Tibial nerve (tissue), 4 donors: ENCODE measurements around the gene SPC24. TPM values are rescaled to one million over a fixed set of nuclear protein-coding genes. Genes with fewer than 3 reads are reported as not detected.

ENCODE experiments used
- DNase-seq, 2 donors: peaks; one replicate each; pipeline ENCODE4 v3.0.0-alpha.2; 2019; ENCODE audit warnings: low spot score in 2 of 2
- H3K27ac ChIP-seq, 4 donors: fragments of 200-600 bp; sonication (generic) in 3 of 4; one replicate each; pipeline ENCODE4 v1.5.1; 2017 to 2019; ENCODE audit warnings: mild to moderate bottlenecking in 1 of 4
- H3K27me3 ChIP-seq, 2 donors: fragments of 200-600 bp; sonication (generic) in 1 of 2; one replicate each; pipeline versions ENCODE4 v1.5.1 to v1.6.0; 2017 to 2019
- H3K36me3 ChIP-seq, 3 donors: fragments of 200-600 bp; sonication (generic); one replicate each; pipeline ENCODE4 v1.5.1; 2018 to 2019
- H3K4me1 ChIP-seq, 4 donors: fragments of 200-600 bp; sonication (generic) in 3 of 4; one replicate each; pipeline ENCODE4 v1.5.1; 2017 to 2019
- H3K4me3 ChIP-seq, 4 donors: fragments of 200-600 bp; sonication (generic) in 3 of 4; one replicate each; pipeline ENCODE4 v1.5.1; 2017 to 2019; ENCODE audit warnings: mild to moderate bottlenecking in 1 of 4, moderate library complexity in 1 of 4
- H3K9me3 ChIP-seq, 4 donors: fragments of 200-600 bp; sonication (generic) in 3 of 4; one replicate each; pipeline ENCODE4 v1.5.1; 2017 to 2019
- CTCF ChIP-seq, 5 experiments: fragments of 200-600 bp in 3 of 5; fragments of 450-650 bp in 2 of 5; sonication (generic) in 3 of 5; IDR thresholded peaks; one replicate each; pipeline ENCODE4 v1.5.1; 2016 to 2019; ENCODE audit warnings: antibody characterized with exemption in 5 of 5, mild to moderate bottlenecking in 3 of 5, moderate library complexity in 2 of 5
- EP300 ChIP-seq, 2 donors: sonication (generic); formaldehyde crosslinking; IDR thresholded peaks; one replicate each; pipeline ENCODE4 v1.6.1; 2017; ENCODE audit warnings: antibody characterized with exemption in 2 of 2, mild to moderate bottlenecking in 1 of 2
- POLR2A ChIP-seq, 2 donors: fragments of 450-650 bp; IDR thresholded peaks; one replicate each; pipeline ENCODE4 v1.6.1; 2017; ENCODE audit warnings: antibody characterized with exemption in 2 of 2, mild to moderate bottlenecking in 2 of 2, moderate library complexity in 2 of 2
- WGBS, 2 donors: methylation state at CpG; one replicate each; pipeline ENCODE4 v1.1.5; 2018; 5-methylcytosine and 5-hydroxymethylcytosine counted together
- total RNA-seq, 4 donors: library from RNA; depleted of rRNA; stranded (reverse); fragments of >200 nt; gene quantifications; one replicate each; pipeline ENCODE4 v1.1.0, GENCODE V29; 2016

SPC24 gene
- total RNA-seq, 4 donors from 2014 or later, result 2.6 to 20.4 (median 4.4) TPM

DNA sequence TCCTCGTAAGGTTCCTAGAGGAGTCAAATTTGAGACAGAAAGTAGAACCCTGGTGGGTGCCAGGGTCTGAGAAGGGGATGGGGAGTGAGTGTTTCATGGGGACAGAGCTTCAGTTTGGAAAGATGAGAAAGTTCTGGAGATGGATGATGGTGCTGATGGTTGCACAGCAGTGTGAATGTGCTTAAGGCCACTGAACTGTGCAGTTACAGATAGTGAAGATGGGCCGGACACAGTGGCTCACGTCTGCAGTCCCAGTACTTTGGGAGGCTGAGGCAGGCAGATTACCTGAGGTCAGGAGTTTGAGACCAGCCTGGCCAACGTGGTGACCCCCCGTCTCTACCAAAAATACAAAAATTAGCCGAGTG lies 917 bp downstream of the SPC24 start:
- peaks cover 0 to 70% (median 11%) of the 10 kb centered on the region in 4 donors for H3K4me1 ChIP-seq
- H3K4me3 ChIP-seq, result no peak overlapping the region
- no peak for TF ChIP-seq CTCF (IDR thresholded peaks at IDR 0.05)
- TF ChIP-seq EP300 (IDR thresholded peaks at IDR 0.05), result no peak
- TF ChIP-seq POLR2A (IDR thresholded peaks at IDR 0.05), result no peak
- no peaks in the 10 kb centered on the region for H3K9me3 ChIP-seq
- H3K27me3 ChIP-seq, result no peaks in the 10 kb centered on the region
- no peaks in the 10 kb centered on the region for H3K36me3 ChIP-seq
- DNase-seq, result no peak
- H3K27ac ChIP-seq, result peak overlapping the region in 1 of 4 donors; percentile 24
- WGBS, 2 donors, result 49% methylated on average over 6 of the region's 6 CpGs

DNA sequence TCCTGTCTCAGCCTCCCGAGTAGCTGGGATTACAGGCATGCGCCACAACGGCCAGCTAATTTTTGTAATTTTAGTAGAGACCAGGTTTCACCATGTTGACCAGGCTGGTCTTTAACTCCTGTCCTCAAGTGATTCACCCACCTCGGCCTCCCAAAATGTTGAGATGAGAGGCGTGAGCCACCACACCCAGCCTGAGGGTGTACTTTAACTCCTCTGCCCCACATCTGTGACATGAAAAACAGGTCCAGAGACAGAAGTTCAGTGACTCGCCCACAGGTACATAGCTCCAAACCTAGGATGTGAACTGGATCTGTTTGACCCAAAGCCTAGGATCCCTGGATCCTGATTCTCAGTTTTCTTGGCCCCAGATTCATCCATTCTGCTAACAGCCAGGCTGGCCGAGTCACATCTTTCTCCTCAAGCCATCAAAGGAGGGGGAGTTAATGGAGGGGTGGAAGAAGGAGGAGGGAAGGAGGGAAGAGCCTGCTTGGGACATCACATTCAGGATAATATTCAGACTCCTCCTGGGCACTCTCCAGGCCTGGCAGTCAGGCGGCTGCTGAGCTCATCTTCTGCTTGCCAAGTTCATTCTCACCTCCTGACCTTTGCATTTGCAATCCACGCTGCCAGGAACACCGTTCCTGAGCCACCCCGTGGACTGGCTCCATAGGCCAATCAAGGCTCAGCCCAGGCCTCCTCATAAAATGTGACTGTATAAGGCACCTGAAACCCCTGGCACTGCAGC lies 3.1 kb downstream of the SPC24 start:
- TF ChIP-seq CTCF (IDR thresholded peaks at IDR 0.05) (no peak), POLR2A (IDR thresholded peaks at IDR 0.05) (peak in 1 of 2 donors; percentile 9), EP300 (IDR thresholded peaks at IDR 0.05) (peak in 1 of 2 donors; percentile 87)
- H3K27me3 ChIP-seq, result no peaks in the 10 kb centered on the region
- peaks cover 0 to 60% (median 11%) of the 10 kb centered on the region in 4 donors for H3K4me1 ChIP-seq
- peak; percentile 58 to 77 for DNase-seq
- H3K36me3 ChIP-seq, result no peaks in the 10 kb centered on the region
- H3K4me3 ChIP-seq, result no peak overlapping the region
- peak overlapping the region; percentile 59 to 87 (median 76) for H3K27ac ChIP-seq
- WGBS, 2 donors, result 52 to 59% methylated on average over 10 to 11 of the region's 11 CpGs
- H3K9me3 ChIP-seq, result no peaks in the 10 kb centered on the region

DNA sequence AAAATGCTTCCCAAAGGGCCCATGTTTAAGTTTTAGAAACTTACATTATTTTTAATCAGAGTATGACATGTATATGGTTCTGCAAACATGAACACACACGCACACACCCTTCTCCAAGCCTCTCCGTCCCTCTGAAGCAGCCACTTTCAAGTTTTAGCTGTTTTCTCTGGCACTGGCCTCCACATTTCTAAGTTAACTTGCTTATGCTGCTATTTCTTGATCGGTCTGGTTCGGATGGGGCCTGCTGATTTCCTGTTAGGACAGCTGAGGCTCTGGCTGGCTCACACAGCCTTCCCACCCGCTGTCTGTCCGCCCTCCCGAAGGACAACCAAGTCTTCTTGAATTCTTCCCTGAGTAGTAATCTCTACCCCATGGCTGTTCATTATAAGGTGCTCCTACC lies 4.4 kb downstream of the SPC24 start:
- H3K9me3 ChIP-seq, result no peaks in the 10 kb centered on the region
- peaks cover 0 to 53% (median 9%) of the 10 kb centered on the region in 4 donors for H3K4me1 ChIP-seq
- WGBS, 2 donors, result 36 to 50% methylated on average over 7 of the region's 7 CpGs
- TF ChIP-seq CTCF (IDR thresholded peaks at IDR 0.05), result no peak
- TF ChIP-seq EP300 (IDR thresholded peaks at IDR 0.05), result peak in 1 of 2 donors; percentile 49
- H3K36me3 ChIP-seq, result no peaks in the 10 kb centered on the region
- H3K4me3 ChIP-seq, result no peak overlapping the region
- H3K27ac ChIP-seq, result peak overlapping the region; percentile 36 to 87 (median 71)
- DNase-seq, result peak in 1 of 2 donors; percentile 59
- H3K27me3 ChIP-seq, result no peaks in the 10 kb centered on the region

- TF ChIP-seq POLR2A (IDR thresholded peaks at IDR 0.05), result no peak
- no peak for TF ChIP-seq CTCF (IDR thresholded peaks at IDR 0.05)
- TF ChIP-seq EP300 (IDR thresholded peaks at IDR 0.05), result no peak
- H3K4me3 ChIP-seq, result no peak overlapping the region
- no peaks in the 10 kb centered on the region for H3K27me3 ChIP-seq
- H3K27ac ChIP-seq, result peak overlapping the region in 2 of 4 donors; percentile 26 to 62
- DNase-seq, result no peak
- no peaks in the 10 kb centered on the region for H3K9me3 ChIP-seq
- H3K36me3 ChIP-seq, result no peaks in the 10 kb centered on the region
- H3K4me1 ChIP-seq, result peaks cover 5 to 48% (median 18%) of the 10 kb centered on the region in 4 donors
- WGBS, 2 donors, result 65 to 66% methylated on average over 14 of the region's 14 CpGs
Measured at GRCh38 chr19:11148001-11148400, 7.6 kb downstream of the SPC24 start.

DNA sequence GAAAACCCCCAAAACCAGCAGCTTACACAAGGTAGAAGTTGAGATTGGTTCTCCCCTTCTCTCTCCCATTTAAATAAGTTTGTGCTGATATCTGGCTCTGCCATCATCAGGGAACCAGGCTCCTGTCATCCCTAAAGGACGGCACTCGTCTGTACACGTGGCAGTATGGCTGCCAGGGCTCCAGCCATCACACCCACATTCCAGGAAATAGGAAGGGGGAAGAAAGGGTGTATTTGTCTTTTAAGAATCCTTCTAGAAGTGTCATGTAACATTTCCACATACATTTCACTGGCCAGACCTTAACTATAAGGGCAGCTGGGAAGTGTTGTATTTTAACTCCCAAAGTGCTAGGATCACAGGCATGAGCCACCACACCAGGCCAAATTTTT lies 10.1 kb downstream of the SPC24 start:
- no peak overlapping the region for H3K4me3 ChIP-seq
- peak overlapping the region in 2 of 4 donors; percentile 99 to 100 for H3K27ac ChIP-seq
- DNase-seq, result no peak
- no peaks in the 10 kb centered on the region for H3K9me3 ChIP-seq
- no peaks in the 10 kb centered on the region for H3K27me3 ChIP-seq
- WGBS, 2 donors, result 92 to 95% methylated on average over 3 of the region's 3 CpGs
- TF ChIP-seq EP300 (IDR thresholded peaks at IDR 0.05), result no peak
- TF ChIP-seq POLR2A (IDR thresholded peaks at IDR 0.05), result no peak
- no peak for TF ChIP-seq CTCF (IDR thresholded peaks at IDR 0.05)
- H3K4me1 ChIP-seq, result peaks cover 5 to 48% (median 31%) of the 10 kb centered on the region in 4 donors
- H3K36me3 ChIP-seq, result no peaks in the 10 kb centered on the region
